K562 (cell line): ENCODE measurements around the gene TMPRSS6.

Source experiments
- CBX8 ChIP-seq: fragments of 200-600 bp; sonication (generic); IDR thresholded peaks from 2 replicates; pipeline ENCODE4 v1.6.1; 2012; ENCODE audit warnings: borderline replicate concordance, mixed run types, low read depth, mild to moderate bottlenecking, moderate library complexity, mixed read lengths, low read length, control low read depth, inconsistent platforms; ENCODE audit not compliant: poor library complexity, severe bottlenecking; ENCODE audit errors: extremely low read depth
- CEBPB ChIP-seq: fragments of 450-650 bp; IDR thresholded peaks from 2 replicates; pipeline ENCODE4 v1.6.1; 2016; ENCODE audit warnings: missing genetic modification characterization, missing compliant biosample characterization
- CTCF ChIP-seq, 3 experiments: IDR thresholded peaks in 2 of 3; conservative IDR thresholded peaks in 1 of 3; 2 replicates each; pipeline ENCODE4 v1.5.1; 2011 to 2012; ENCODE audit warnings: low read length in 3 of 3, mild to moderate bottlenecking in 3 of 3, control low read depth in 2 of 3, improper control_type of control experiment in 1 of 3, inconsistent platforms in 1 of 3, low read depth in 1 of 3, mixed read lengths in 1 of 3, moderate library complexity in 1 of 3; ENCODE audit not compliant: insufficient read depth in 2 of 3
- HDAC2 ChIP-seq: fragments of 450-650 bp; IDR thresholded peaks from 2 replicates; pipeline ENCODE4 v1.6.1; 2016; ENCODE audit warnings: mild to moderate bottlenecking
- KLF16 ChIP-seq: IDR thresholded peaks from 2 replicates; pipeline ENCODE4 v1.6.1; 2016; ENCODE audit warnings: antibody characterized with exemption
- POLR2A ChIP-seq: fragments of 450-650 bp; conservative IDR thresholded peaks from 2 replicates; pipeline ENCODE4 v1.6.1; 2016
- REST ChIP-seq, 2 experiments: fragments of 450-650 bp; formaldehyde crosslinking in 1 of 2; IDR thresholded peaks; 2 replicates each; pipeline versions ENCODE4 v1.4.0 to v1.6.1; 2014 to 2020; ENCODE audit warnings: mild to moderate bottlenecking in 2 of 2, borderline replicate concordance in 1 of 2, low read depth in 1 of 2
- ZNF274 ChIP-seq: IDR thresholded peaks from 2 replicates; pipeline ENCODE4 v1.6.1; 2011; ENCODE audit warnings: low read depth, mild to moderate bottlenecking, low read length, moderate library complexity, borderline replicate concordance

- TF ChIP-seq ZNF274 (no peak), CTCF (IDR thresholded peaks at IDR 0.05 in 2 of 3, conservative IDR thresholded peaks at IDR 0.05 in 1 of 3; ENCODE audit: insufficient read depth in 2 of 3, low read depth in 1 of 3, low read length in 3 of 3) (no peak), KLF16 (no peak), POLR2A (no peak), CEBPB (tag) (no peak), REST (IDR thresholded peaks at IDR 0.05; ENCODE audit: borderline replicate concordance) (no peak), REST (CRISPR knock-in tag; IDR thresholded peaks at IDR 0.05; ENCODE audit: low read depth) (no peak), CBX8 (no peak), HDAC2 (no peak)
These were observed 45.8 kb downstream of the TMPRSS6 start for GRCh38 chr22:37063431-37064420.
